ENCODE results near the gene LRRTM4.

DNA sequence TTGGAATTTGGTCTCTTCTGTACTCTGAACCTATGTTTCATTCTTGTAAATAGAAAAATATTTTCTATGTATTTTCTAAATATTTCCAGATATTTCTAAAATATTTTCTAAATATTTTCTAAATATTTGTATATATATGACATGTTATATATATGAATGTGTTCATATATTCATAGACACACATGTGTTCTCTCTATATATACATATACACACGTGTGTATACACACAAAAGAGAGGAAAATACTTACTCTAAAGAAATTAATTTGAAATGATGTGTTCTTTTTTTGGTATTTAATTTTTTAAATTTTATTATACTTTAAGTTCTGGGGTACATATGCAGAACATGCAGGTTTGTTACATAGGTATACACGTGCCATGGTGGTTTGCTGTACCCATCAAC is 589.6 kb downstream of the LRRTM4 start:
- TF ChIP-seq CEBPB (IDR thresholded peaks at IDR 0.05; ENCODE audit: borderline replicate concordance in 1 of 2, low read depth in 2 of 2, low read length in 2 of 2) (no peak), CHD1 (IDR thresholded peaks at IDR 0.05; ENCODE audit: low read depth, low read length) (no peak), WRNIP1 (IDR thresholded peaks at IDR 0.05; ENCODE audit: borderline replicate concordance, low read depth, low read length) (no peak), ZNF274 (IDR thresholded peaks at IDR 0.05; ENCODE audit: insufficient read depth, insufficient read length) (no peak), MAX (IDR thresholded peaks at IDR 0.05; ENCODE audit: low read depth, low read length) (no peak), CTCF (IDR thresholded peaks at IDR 0.05 in 2 of 3, conservative IDR thresholded peaks at IDR 0.05 in 1 of 3; ENCODE audit: control insufficient read depth in 2 of 3, extremely low read depth in 1 of 3, insufficient read depth in 1 of 3, low read depth in 3 of 3, low read length in 3 of 3) (no peak), JUND (IDR thresholded peaks at IDR 0.05; ENCODE audit: low read depth, low read length) (no peak), EZH2 (IDR thresholded peaks at IDR 0.05; ENCODE audit: borderline replicate concordance, control insufficient read depth, low read depth, low read length) (no peak), NR2F1 (conservative IDR thresholded peaks at IDR 0.05) (no peak), SUZ12 (IDR thresholded peaks at IDR 0.05; ENCODE audit: unreplicated experiment) (no peak), MTA2 (IDR thresholded peaks at IDR 0.05; ENCODE audit: low read depth) (no peak), NBN (IDR thresholded peaks at IDR 0.05) (no peak), SIN3A (IDR thresholded peaks at IDR 0.05; ENCODE audit: low read depth, low read length) (no peak)

Data from GM12878 (cell line).